ENCODE measurements around the gene NFIA.

Gene NFIA

DNA sequence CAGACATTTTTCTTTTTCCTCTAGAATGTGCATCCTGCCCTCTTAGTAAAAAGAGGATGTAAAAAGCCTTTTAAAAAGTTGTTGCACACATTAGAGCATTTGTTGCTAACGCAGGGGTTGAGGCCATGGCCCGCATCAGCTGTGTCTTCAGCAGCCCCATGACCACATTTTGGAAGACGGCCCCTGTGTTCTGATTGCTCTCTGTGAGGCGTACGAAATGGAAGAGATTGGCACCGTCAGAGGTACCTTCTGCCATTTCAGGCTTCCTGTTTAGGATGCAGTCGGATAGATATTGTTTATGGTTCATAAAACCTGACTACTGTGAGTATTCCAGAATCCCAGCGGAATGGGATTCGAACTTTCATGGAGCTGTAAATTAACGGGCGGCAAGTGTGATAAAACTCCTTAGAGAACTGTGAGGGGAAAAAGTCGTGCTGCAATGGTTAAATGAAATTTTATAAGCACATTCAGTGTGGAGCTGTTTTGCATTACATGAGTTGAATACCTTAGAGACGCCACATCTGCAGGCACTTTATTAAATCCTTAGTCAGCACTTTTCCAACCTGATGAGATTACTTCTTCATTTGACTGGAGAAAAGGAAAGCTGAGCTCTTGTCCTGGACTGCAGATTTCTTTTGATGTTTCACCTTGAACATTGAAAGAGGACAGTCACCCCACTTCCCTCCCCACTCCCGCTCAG, 368.7 kb downstream of the NFIA start:
- no peak for DNase-seq (ENCODE audit: low read depth)
- no peak overlapping the region for H3K4me3 ChIP-seq (ENCODE audit: low read length)
- no peak for TF ChIP-seq CTCF (conservative IDR thresholded peaks at IDR 0.05; ENCODE audit: low read depth, low read length)

- DNase-seq (ENCODE audit: low read depth) = no peak
- no peak overlapping the region for H3K4me3 ChIP-seq (ENCODE audit: low read length)
- no peak for TF ChIP-seq CTCF (conservative IDR thresholded peaks at IDR 0.05; ENCODE audit: low read depth, low read length)
Measured at GRCh38 chr1:61451572-61451968, 369.2 kb downstream of the NFIA start.

DNA sequence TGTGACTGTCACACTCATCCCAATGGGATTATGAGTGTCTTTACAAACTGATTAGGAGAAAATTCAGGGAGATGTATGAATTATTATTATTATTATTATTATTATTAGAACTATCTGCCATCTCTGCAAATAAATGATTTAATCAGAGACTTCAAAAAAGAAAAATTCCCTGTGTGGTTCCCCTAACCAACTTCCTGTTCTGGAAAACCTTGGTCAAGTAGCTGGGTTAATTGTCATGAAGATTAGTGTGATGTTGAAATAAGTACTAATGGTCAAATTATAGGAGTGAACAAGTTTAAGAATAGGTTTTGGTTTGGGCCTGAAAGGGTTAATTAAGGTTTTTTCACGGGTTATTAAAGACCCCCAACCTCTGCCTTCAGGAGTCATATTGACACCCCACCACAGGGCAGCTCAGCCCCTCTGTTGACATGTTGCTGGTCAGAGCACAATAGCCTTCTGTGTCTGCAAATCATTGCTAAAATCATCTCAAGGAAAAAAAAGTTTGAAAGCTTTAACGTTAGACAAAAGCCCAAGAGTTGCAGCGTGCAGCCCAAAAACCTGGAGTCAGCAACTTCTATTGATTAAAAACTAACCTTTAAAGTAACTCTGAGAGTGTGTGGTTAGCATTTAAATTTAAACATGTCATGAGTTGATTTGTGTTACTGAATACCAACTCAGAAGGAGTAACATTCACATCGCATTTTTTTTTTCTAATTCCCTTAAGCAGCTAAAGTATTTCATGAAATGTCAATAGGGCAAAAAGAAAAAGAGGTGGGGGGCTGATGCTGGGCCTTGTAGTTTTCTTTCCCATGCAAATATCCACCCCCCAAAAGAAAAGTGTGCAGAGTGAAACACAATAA, 370.0 kb downstream of the NFIA start:
- H3K4me3 ChIP-seq (ENCODE audit: low read length) = peak overlapping the region; percentile 16
- no peak for TF ChIP-seq CTCF (conservative IDR thresholded peaks at IDR 0.05; ENCODE audit: low read depth, low read length)
- peak; percentile 88 for DNase-seq (ENCODE audit: low read depth)

DNA sequence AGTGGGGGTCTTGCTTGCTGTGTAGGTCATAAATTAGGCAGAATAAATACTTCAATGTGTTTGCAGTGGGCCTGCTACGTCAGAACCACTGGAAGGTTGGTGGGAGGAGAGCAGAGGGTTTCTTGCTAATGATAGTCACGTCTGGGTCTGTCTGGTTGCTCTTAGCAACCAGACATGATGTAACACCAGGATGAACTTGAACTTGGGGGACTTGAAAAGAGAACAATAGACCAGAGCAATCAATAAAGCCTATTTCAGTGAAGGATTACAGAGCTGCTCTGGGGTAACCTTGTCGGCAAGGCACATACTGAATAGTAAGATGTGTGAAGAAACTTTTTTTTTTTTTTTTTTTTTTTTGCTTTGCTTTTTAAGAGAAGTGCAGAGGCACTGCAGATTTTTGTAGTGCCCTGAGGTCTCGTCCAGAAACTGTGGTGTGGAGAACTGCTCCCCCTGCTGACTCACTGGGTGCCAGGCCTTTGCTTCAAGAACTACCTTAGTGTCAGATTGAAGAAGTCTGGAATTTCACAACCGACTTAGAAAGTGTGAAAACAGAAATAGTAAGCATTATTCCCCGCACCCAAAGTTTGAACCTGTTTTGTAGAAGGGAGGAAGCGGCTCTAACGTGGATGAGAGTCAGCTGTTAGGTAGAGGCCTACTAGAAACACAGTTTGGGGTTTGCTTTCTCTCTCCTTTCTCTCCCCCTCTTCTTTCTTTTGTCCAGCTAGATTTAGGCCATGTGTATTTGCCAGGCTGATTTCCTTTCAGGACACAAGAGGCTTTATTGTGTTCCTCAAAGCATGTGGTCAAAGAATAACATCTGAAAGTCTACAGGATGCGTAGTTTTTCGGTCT, 371.0 kb downstream of the NFIA start:
- peak; percentile 98 for DNase-seq (ENCODE audit: low read depth)
- H3K4me3 ChIP-seq (ENCODE audit: low read length) = peak overlapping the region; percentile 16
- TF ChIP-seq CTCF (conservative IDR thresholded peaks at IDR 0.05; ENCODE audit: low read depth, low read length) = peak; percentile 91

- TF ChIP-seq CTCF (conservative IDR thresholded peaks at IDR 0.05; ENCODE audit: low read depth, low read length) = no peak
- DNase-seq (ENCODE audit: low read depth) = no peak
- H3K4me3 ChIP-seq (ENCODE audit: low read length) = no peak overlapping the region
Measured at GRCh38 chr1:61455400-61455799, 373.0 kb downstream of the NFIA start.

GRCh38 chr1:61457526-61458040, 375.2 kb downstream of the NFIA start:
- DNase-seq (ENCODE audit: low read depth) = no peak
- H3K4me3 ChIP-seq (ENCODE audit: low read length) = no peak overlapping the region
- TF ChIP-seq CTCF (conservative IDR thresholded peaks at IDR 0.05; ENCODE audit: low read depth, low read length) = no peak
